KMS-11 (cell line): ENCODE results near the gene IL6R.

Experiments used
- H2AFZ ChIP-seq: fragments of 200-600 bp; sonication (generic); 2 replicates; pipeline ENCODE4 v1.6.1; 2016; ENCODE audit warnings: antibody characterized with exemption, mixed run types, low read depth
- H3K27ac ChIP-seq: fragments of 200-600 bp; sonication (generic); 2 replicates; pipeline ENCODE4 v1.6.1; 2016; ENCODE audit warnings: mild to moderate bottlenecking, mixed run types
- H3K27me3 ChIP-seq: fragments of 200-600 bp; sonication (generic); 2 replicates; pipeline ENCODE4 v1.6.1; 2017; ENCODE audit warnings: mild to moderate bottlenecking, low read depth, mixed run types, moderate library complexity; ENCODE audit not compliant: insufficient read depth
- H3K36me3 ChIP-seq: fragments of 200-600 bp; sonication (generic); 2 replicates; pipeline ENCODE4 v1.6.1; 2017; ENCODE audit warnings: mild to moderate bottlenecking, mixed run types; ENCODE audit not compliant: insufficient read depth
- H3K4me1 ChIP-seq: fragments of 200-600 bp; sonication (generic); 2 replicates; pipeline ENCODE4 v1.6.1; 2016; ENCODE audit warnings: mild to moderate bottlenecking, low read depth, mixed run types; ENCODE audit not compliant: poor library complexity, severe bottlenecking
- H3K4me2 ChIP-seq: fragments of 200-600 bp; sonication (generic); 2 replicates; pipeline ENCODE4 v1.7.0; 2016; ENCODE audit warnings: mild to moderate bottlenecking, mixed run types
- H3K4me3 ChIP-seq: fragments of 200-600 bp; sonication (generic); IDR thresholded peaks from 2 replicates; pipeline ENCODE4 v1.6.1; 2017; ENCODE audit warnings: low read depth, low read length, mixed read lengths; ENCODE audit not compliant: insufficient read depth
- H3K79me2 ChIP-seq: fragments of 200-600 bp; sonication (generic); 2 replicates; pipeline ENCODE4 v1.6.1; 2016; ENCODE audit warnings: low read depth, mixed run types; ENCODE audit not compliant: insufficient read depth
- H3K9ac ChIP-seq: fragments of 200-600 bp; sonication (generic); 2 replicates; pipeline ENCODE4 v1.6.1; 2016; ENCODE audit warnings: mild to moderate bottlenecking, mixed run types
- H4K20me1 ChIP-seq: fragments of 200-600 bp; sonication (generic); 2 replicates; pipeline ENCODE4 v1.6.1; 2016; ENCODE audit warnings: mild to moderate bottlenecking, mixed run types; ENCODE audit not compliant: insufficient read depth
- TF ChIP-seq, protein P1 (sequence below): fragments of 200-600 bp; sonication (generic); conservative IDR thresholded peaks from 2 replicates; pipeline ENCODE4 v1.6.1; 2017; ENCODE audit warnings: low read depth, mild to moderate bottlenecking, antibody characterized with exemption, low read length, moderate library complexity, mixed read lengths

The IL6R gene

DNA sequence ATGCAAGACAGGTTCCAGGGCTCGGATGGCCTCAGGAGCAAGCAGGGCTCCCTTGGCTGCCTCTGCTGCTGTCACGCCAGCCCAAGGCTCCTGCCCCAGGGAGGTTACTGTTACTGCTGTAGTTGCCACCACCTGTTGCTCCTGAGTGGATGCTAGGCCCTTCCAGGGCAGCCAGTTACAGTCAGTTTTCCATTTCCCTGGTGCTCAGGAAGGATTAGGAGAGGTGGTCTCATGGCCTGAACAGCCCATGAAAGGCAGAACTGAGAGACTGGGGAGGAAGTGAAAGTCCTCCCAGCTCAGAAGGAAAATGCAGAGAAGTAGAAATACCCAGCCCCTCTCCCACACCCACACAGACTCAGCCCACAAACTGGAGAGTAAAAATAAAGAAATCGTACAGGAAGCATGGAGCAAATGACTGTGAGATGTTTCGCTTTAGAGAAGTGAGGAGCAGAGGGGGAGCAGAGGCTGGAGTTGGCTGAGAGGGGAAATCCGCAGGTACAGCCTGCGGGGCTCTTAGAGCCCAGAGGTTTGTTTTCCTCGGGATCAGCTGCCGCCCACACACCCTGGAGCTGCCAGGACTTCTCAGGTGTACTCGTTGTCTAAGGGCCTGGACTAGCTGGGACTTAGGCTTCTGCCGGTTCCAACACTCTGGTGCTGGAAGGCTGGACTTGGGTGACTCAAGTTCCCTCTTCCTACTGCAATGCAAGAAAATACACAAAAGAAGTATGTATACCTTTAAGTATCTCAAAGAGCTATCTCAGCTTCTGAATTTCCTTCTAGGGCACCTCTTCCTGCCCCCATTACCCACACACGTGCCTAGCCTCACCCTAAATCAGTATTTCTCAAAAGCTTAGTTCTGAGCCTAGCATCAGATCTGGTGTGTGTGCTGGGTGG lies 2.3 kb downstream of the IL6R start:
- Histone ChIP-seq H4K20me1 (no peaks in the 10 kb centered on the region), H3K79me2 (no peaks in the 10 kb centered on the region), H3K36me3 (no peaks in the 10 kb centered on the region), H3K27me3 (peaks cover 15% of the 10 kb centered on the region; the same call in 1 of the 2 replicates), H3K9ac (no peak overlapping the region; the same call in 1 of the 2 replicates), H3K4me2 (peak overlapping the region; percentile 93), H3K4me1 (peaks cover 57% of the 10 kb centered on the region), H3K27ac (no peak overlapping the region), H3K4me3 (no peak overlapping the region), H2AFZ (no peak overlapping the region)
- TF ChIP-seq, protein P1, sequence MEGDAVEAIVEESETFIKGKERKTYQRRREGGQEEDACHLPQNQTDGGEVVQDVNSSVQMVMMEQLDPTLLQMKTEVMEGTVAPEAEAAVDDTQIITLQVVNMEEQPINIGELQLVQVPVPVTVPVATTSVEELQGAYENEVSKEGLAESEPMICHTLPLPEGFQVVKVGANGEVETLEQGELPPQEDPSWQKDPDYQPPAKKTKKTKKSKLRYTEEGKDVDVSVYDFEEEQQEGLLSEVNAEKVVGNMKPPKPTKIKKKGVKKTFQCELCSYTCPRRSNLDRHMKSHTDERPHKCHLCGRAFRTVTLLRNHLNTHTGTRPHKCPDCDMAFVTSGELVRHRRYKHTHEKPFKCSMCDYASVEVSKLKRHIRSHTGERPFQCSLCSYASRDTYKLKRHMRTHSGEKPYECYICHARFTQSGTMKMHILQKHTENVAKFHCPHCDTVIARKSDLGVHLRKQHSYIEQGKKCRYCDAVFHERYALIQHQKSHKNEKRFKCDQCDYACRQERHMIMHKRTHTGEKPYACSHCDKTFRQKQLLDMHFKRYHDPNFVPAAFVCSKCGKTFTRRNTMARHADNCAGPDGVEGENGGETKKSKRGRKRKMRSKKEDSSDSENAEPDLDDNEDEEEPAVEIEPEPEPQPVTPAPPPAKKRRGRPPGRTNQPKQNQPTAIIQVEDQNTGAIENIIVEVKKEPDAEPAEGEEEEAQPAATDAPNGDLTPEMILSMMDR: no peak

- Histone ChIP-seq H3K4me1 (peaks cover 49% of the 10 kb centered on the region), H4K20me1 (no peaks in the 10 kb centered on the region), H2AFZ (no peak overlapping the region), H3K4me2 (peak overlapping the region; percentile 93; the same call in 1 of the 2 replicates), H3K4me3 (no peak overlapping the region), H3K27me3 (peaks cover 15% of the 10 kb centered on the region; the same call in 1 of the 2 replicates), H3K27ac (no peak overlapping the region), H3K9ac (no peak overlapping the region), H3K36me3 (no peaks in the 10 kb centered on the region), H3K79me2 (no peaks in the 10 kb centered on the region)
- TF ChIP-seq, protein P1: no peak
Measured at GRCh38 chr1:154408174-154408777, 3.1 kb downstream of the IL6R start.

DNA sequence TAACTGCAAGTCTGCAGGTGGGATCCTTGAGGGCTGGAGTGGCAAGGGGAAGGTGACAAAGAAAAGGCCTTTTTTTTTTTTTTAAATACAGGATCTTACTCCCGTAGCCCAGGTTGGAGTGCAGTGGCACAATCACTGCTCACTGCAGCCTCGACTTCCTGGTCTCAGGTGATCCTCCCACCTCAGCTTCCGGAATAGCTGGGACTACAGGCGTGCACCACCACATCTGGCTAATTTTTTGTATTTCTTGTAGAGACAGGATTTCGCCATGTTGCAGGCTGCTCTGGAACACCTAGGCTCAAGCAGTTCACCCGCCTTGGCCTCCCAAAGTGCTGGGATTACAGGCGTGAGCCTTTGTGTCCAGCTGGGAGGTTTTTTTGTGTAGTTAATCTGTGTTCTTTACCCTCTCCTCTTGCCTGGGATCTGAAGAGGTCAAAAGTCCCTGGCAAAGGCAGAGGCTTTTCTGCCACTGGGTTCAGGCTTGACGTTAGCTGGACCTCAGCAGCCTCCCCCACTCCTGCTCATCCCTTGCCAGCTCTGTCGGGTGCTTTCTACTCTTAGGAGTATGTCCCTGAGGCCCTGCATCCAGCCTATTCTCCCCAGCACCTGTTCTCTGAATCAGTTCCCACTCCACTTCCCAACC lies 5.2 kb downstream of the IL6R start:
- Histone ChIP-seq H3K79me2 (no peaks in the 10 kb centered on the region), H3K9ac (no peak overlapping the region), H3K27ac (no peak overlapping the region), H3K4me3 (no peak overlapping the region), H3K4me1 (peaks cover 46% of the 10 kb centered on the region), H3K4me2 (no peak overlapping the region), H4K20me1 (no peaks in the 10 kb centered on the region), H3K36me3 (no peaks in the 10 kb centered on the region), H2AFZ (no peak overlapping the region), H3K27me3 (peaks cover 15% of the 10 kb centered on the region; the same call in 1 of the 2 replicates)
- TF ChIP-seq, protein P1: no peak

DNA sequence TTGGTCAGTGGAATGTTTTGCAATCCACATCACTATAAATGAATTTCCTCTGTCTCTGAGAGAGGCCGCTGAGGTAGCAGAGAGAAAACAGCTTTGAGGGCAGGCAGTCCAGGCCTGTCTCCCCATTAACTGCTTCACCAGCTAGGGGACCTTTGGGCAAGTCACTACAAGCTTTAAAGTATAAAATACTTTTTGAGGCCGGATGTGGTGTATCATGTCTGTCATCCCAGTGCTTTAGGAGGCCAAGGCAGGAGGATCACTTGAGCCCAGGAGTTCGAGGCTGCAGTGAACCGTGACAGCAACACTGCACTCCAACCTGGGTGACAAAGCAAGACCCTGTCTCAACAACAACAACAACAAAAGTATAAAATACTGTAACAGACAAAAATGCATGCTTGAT lies 6.4 kb downstream of the IL6R start:
- H3K4me1 ChIP-seq: peaks cover 51% of the 10 kb centered on the region
- no peaks in the 10 kb centered on the region for H4K20me1 ChIP-seq
- H3K36me3 ChIP-seq: no peaks in the 10 kb centered on the region
- TF ChIP-seq, protein P1: no peak
- no peak overlapping the region for H3K27ac ChIP-seq
- H3K27me3 ChIP-seq: peaks cover 10% of the 10 kb centered on the region; the same call in 1 of the 2 replicates
- no peak overlapping the region for H3K4me2 ChIP-seq
- H2AFZ ChIP-seq: no peak overlapping the region
- H3K9ac ChIP-seq: no peak overlapping the region
- H3K4me3 ChIP-seq: no peak overlapping the region
- no peaks in the 10 kb centered on the region for H3K79me2 ChIP-seq
